Activated T-helper 2 cell treated with anti-CD3 and anti-CD28 coated beads, Interferon-gamma antibody, Interleukin-2, Interleukin-4, amounts not matched to agents 10 μg/mL and 5 μg/mL and 100 μg/mL, durations not matched to agents 14 hours and 24 hours and 36 hours (primary cell): Measurements from ENCODE around the gene DOK6. TPM values are rescaled to one million over a fixed set of nuclear protein-coding genes. Genes with fewer than 3 reads are reported as not detected.

Experiments
- DNase-seq: peaks from one replicate; pipeline ENCODE4 v3.0.0; 2021; ENCODE audit warnings: low spot score
- H3K27ac Mint-ChIP-seq: one replicate; pipeline ENCODE4 v1.8.0; 2021; ENCODE audit warnings: mixed read lengths
- H3K27me3 Mint-ChIP-seq: one replicate; pipeline ENCODE4 v1.8.0; 2021; ENCODE audit warnings: low read depth, mixed read lengths
- H3K36me3 Mint-ChIP-seq: one replicate; pipeline ENCODE4 v1.8.0; 2021; ENCODE audit warnings: low read depth, mixed read lengths
- H3K4me1 Mint-ChIP-seq: one replicate; pipeline ENCODE4 v1.8.0; 2021; ENCODE audit warnings: low read depth, mixed read lengths
- H3K4me3 Mint-ChIP-seq: one replicate; pipeline ENCODE4 v1.8.0; 2021; ENCODE audit warnings: low read depth, mild to moderate bottlenecking, moderate library complexity, mixed read lengths
- H3K9me3 Mint-ChIP-seq: one replicate; pipeline ENCODE4 v1.8.0; 2021; ENCODE audit warnings: mixed read lengths
- intact Hi-C: fragments of 100-400 bp; cut with micrococcal nuclease; formaldehyde crosslinking; loops from one replicate; pipeline ENCODE4 v1.15.1; 2023
- total RNA-seq: library from RNA; stranded (reverse); gene quantifications from 2 replicates; pipeline ENCODE4 v1.2.3, GENCODE V29; 2022

Gene DOK6
- total RNA-seq, 1 donor from 2014 or later = not detected

- Mint-ChIP-seq H3K27me3 (peaks cover 36% of the 10 kb centered on the region), H3K27ac (no peak overlapping the region), H3K9me3 (no peaks in the 10 kb centered on the region), H3K4me3 (no peak overlapping the region), H3K36me3 (no peaks in the 10 kb centered on the region), H3K4me1 (peaks cover 5% of the 10 kb centered on the region)
- DNase-seq = no peak
- intact Hi-C loops = no loop called here
These were observed 3.6 kb upstream of the DOK6 start for GRCh38 chr18:69397096-69397495.

- Mint-ChIP-seq H3K27me3 (peaks cover 53% of the 10 kb centered on the region), H3K9me3 (no peaks in the 10 kb centered on the region), H3K36me3 (no peaks in the 10 kb centered on the region), H3K27ac (no peak overlapping the region), H3K4me1 (peaks cover 5% of the 10 kb centered on the region), H3K4me3 (no peak overlapping the region)
- no peak for DNase-seq
- intact Hi-C loops = no loop called here
These were observed 1.4 kb upstream of the DOK6 start for GRCh38 chr18:69399253-69399652.

- H3K4me1 Mint-ChIP-seq = peaks cover 5% of the 10 kb centered on the region
- H3K9me3 Mint-ChIP-seq = no peaks in the 10 kb centered on the region
- intact Hi-C loops = no loop called here
- no peak overlapping the region for H3K27ac Mint-ChIP-seq
- no peak overlapping the region for H3K4me3 Mint-ChIP-seq
- DNase-seq = no peak
- peaks cover 59% of the 10 kb centered on the region for H3K27me3 Mint-ChIP-seq
- H3K36me3 Mint-ChIP-seq = no peaks in the 10 kb centered on the region
These were observed 213 bp downstream of the DOK6 start for GRCh38 chr18:69400976-69401225.

GRCh38 chr18:69401226-69401971 is 711 bp downstream of the DOK6 start:
- peak overlapping the region; percentile 1 for H3K4me3 Mint-ChIP-seq
- peaks cover 59% of the 10 kb centered on the region for H3K27me3 Mint-ChIP-seq
- H3K4me1 Mint-ChIP-seq = peaks cover 5% of the 10 kb centered on the region
- H3K27ac Mint-ChIP-seq = no peak overlapping the region
- no peaks in the 10 kb centered on the region for H3K9me3 Mint-ChIP-seq
- no peaks in the 10 kb centered on the region for H3K36me3 Mint-ChIP-seq
- intact Hi-C loops = no loop called here
- DNase-seq = no peak

GRCh38 chr18:69401972-69402532 is 1.4 kb downstream of the DOK6 start:
- intact Hi-C loops = no loop called here

GRCh38 chr18:69402533-69402989 is 1.9 kb downstream of the DOK6 start:
- Mint-ChIP-seq H3K9me3 (no peaks in the 10 kb centered on the region), H3K4me3 (no peak overlapping the region), H3K27ac (no peak overlapping the region), H3K27me3 (peaks cover 59% of the 10 kb centered on the region), H3K36me3 (no peaks in the 10 kb centered on the region), H3K4me1 (peaks cover 5% of the 10 kb centered on the region)
- DNase-seq = no peak
- intact Hi-C loops = no loop called here

More at GRCh38 chr18:69401972-69402532, 1.4 kb downstream of the DOK6 start:
- Mint-ChIP-seq H3K27me3 (peaks cover 59% of the 10 kb centered on the region), H3K27ac (no peak overlapping the region), H3K9me3 (no peaks in the 10 kb centered on the region), H3K4me3 (no peak overlapping the region), H3K36me3 (no peaks in the 10 kb centered on the region), H3K4me1 (peaks cover 5% of the 10 kb centered on the region)
- no peak for DNase-seq

- peaks cover 13% of the 10 kb centered on the region for H3K27me3 Mint-ChIP-seq
- H3K4me1 Mint-ChIP-seq = no peaks in the 10 kb centered on the region
- H3K27ac Mint-ChIP-seq = no peak overlapping the region
- intact Hi-C loops = no loop called here
- H3K4me3 Mint-ChIP-seq = no peak overlapping the region
- no peaks in the 10 kb centered on the region for H3K9me3 Mint-ChIP-seq
- DNase-seq = no peak
- no peaks in the 10 kb centered on the region for H3K36me3 Mint-ChIP-seq
These were observed 7.8 kb downstream of the DOK6 start for GRCh38 chr18:69408522-69408921.

GRCh38 chr18:69411199-69411598 is 10.5 kb downstream of the DOK6 start:
- Mint-ChIP-seq H3K27ac (no peak overlapping the region), H3K4me3 (no peak overlapping the region), H3K27me3 (no peaks in the 10 kb centered on the region), H3K9me3 (no peaks in the 10 kb centered on the region), H3K36me3 (no peaks in the 10 kb centered on the region), H3K4me1 (no peaks in the 10 kb centered on the region)
- no peak for DNase-seq
- intact Hi-C loops = no loop called here

GRCh38 chr18:69414184-69414583 is 13.5 kb downstream of the DOK6 start:
- Mint-ChIP-seq H3K36me3 (no peaks in the 10 kb centered on the region), H3K9me3 (no peaks in the 10 kb centered on the region), H3K4me3 (no peak overlapping the region), H3K4me1 (no peaks in the 10 kb centered on the region), H3K27me3 (no peaks in the 10 kb centered on the region), H3K27ac (no peak overlapping the region)
- intact Hi-C loops = no loop called here
- no peak for DNase-seq

GRCh38 chr18:69432847-69433246 is 32.2 kb downstream of the DOK6 start:
- H3K4me1 Mint-ChIP-seq = no peaks in the 10 kb centered on the region
- no peaks in the 10 kb centered on the region for H3K27me3 Mint-ChIP-seq
- H3K9me3 Mint-ChIP-seq = no peaks in the 10 kb centered on the region
- no peak overlapping the region for H3K4me3 Mint-ChIP-seq
- H3K27ac Mint-ChIP-seq = no peak overlapping the region
- no peaks in the 10 kb centered on the region for H3K36me3 Mint-ChIP-seq
- intact Hi-C loops = no loop called here
- no peak for DNase-seq

- Mint-ChIP-seq H3K27ac (no peak overlapping the region), H3K4me3 (no peak overlapping the region), H3K36me3 (no peaks in the 10 kb centered on the region), H3K9me3 (no peaks in the 10 kb centered on the region), H3K27me3 (no peaks in the 10 kb centered on the region), H3K4me1 (no peaks in the 10 kb centered on the region)
- intact Hi-C loops = no loop called here
- DNase-seq = no peak
These were observed 34.3 kb downstream of the DOK6 start for GRCh38 chr18:69435000-69435399.

- DNase-seq = no peak
- intact Hi-C loops = no loop called here
- H3K27me3 Mint-ChIP-seq = no peaks in the 10 kb centered on the region
- no peaks in the 10 kb centered on the region for H3K36me3 Mint-ChIP-seq
- no peak overlapping the region for H3K27ac Mint-ChIP-seq
- no peaks in the 10 kb centered on the region for H3K9me3 Mint-ChIP-seq
- no peak overlapping the region for H3K4me3 Mint-ChIP-seq
- H3K4me1 Mint-ChIP-seq = no peaks in the 10 kb centered on the region
These were observed 43.5 kb downstream of the DOK6 start for GRCh38 chr18:69444221-69444620.

GRCh38 chr18:69447886-69448285 is 47.2 kb downstream of the DOK6 start:
- H3K27ac Mint-ChIP-seq = no peak overlapping the region
- H3K4me1 Mint-ChIP-seq = no peaks in the 10 kb centered on the region
- no peak overlapping the region for H3K4me3 Mint-ChIP-seq
- no peak for DNase-seq
- no peaks in the 10 kb centered on the region for H3K9me3 Mint-ChIP-seq
- H3K27me3 Mint-ChIP-seq = no peaks in the 10 kb centered on the region
- H3K36me3 Mint-ChIP-seq = no peaks in the 10 kb centered on the region
- intact Hi-C loops = no loop called here
